H1 (cell line): ENCODE results near the gene GEMIN2. TPM values are rescaled to one million over a fixed set of nuclear protein-coding genes. Genes with fewer than 3 reads are reported as not detected.

Experiments used
- CTCF ChIA-PET: fragments of 300-600 bp; sonication (Branson Sonifier 250); formaldehyde crosslinking; loops from one replicate; lab custom pipeline; 2021; ENCODE audit not compliant: partially characterized antibody; lab: Charles Lee
- POLR2A ChIA-PET: fragments of 300-600 bp; sonication (Branson Sonifier 250); formaldehyde crosslinking; loops from one replicate; lab custom pipeline; 2021; ENCODE audit warnings: inconsistent platforms; ENCODE audit not compliant: partially characterized antibody; lab: Charles Lee
- DNase-seq, 2 experiments: peaks; one replicate each; pipeline versions ENCODE4 v3.0.0 to v3.0.0-alpha.2; 2010 to 2022; ENCODE audit warnings: low spot score in 2 of 2, low read depth in 1 of 2, mixed read lengths in 1 of 2
- FAIRE-seq: peaks from 2 replicates; lab custom pipeline; 2011; peaks lifted over from hg19 to GRCh38; lab: Jason Lieb, UNC
- H2AFZ ChIP-seq: 2 replicates; pipeline ENCODE4 v1.8.1; 2012; ENCODE audit warnings: low read length, inconsistent platforms
- H2AK5ac ChIP-seq: 2 replicates; pipeline ENCODE4 v1.6.1; 2013; ENCODE audit warnings: low read depth, low read length
- H2BK120ac ChIP-seq: replicated peaks from 2 replicates; pipeline ENCODE3; 2013; ENCODE audit warnings: low read depth, low read length, inconsistent platforms
- H2BK12ac ChIP-seq: 2 replicates; pipeline ENCODE4 v1.6.1; 2013; ENCODE audit warnings: low read depth, low read length
- H2BK15ac ChIP-seq: 2 replicates; pipeline ENCODE4 v1.6.1; 2013; ENCODE audit warnings: low read length
- H2BK20ac ChIP-seq: 2 replicates; pipeline ENCODE4 v1.6.1; 2013; ENCODE audit warnings: low read length
- H2BK5ac ChIP-seq: 2 replicates; pipeline ENCODE4 v1.6.1; 2013; ENCODE audit warnings: low read depth, low read length
- H3K14ac ChIP-seq: 2 replicates; pipeline ENCODE4 v1.6.1; 2013; ENCODE audit warnings: inconsistent platforms; ENCODE audit not compliant: insufficient read length
- H3K18ac ChIP-seq: 2 replicates; pipeline ENCODE4 v1.6.1; 2013; ENCODE audit warnings: low read length; ENCODE audit errors: extremely low read depth
- H3K23ac ChIP-seq: 2 replicates; pipeline ENCODE4 v1.6.1; 2013; ENCODE audit warnings: inconsistent platforms; ENCODE audit not compliant: insufficient read length
- H3K23me2 ChIP-seq: 2 replicates; pipeline ENCODE4 v1.6.1; 2013; ENCODE audit warnings: low read depth, low read length
- H3K27ac ChIP-seq: 2 replicates; pipeline ENCODE4 v1.6.1; 2011; ENCODE audit warnings: low read depth, low read length, inconsistent platforms
- H3K27me3 ChIP-seq, 4 experiments: replicated peaks in 1 of 4; 1 replicate in 1 of 4; 2 replicates in 3 of 4; pipeline versions ENCODE4 v1.6.1 to v1.8.1; 2011 to 2013; ENCODE audit warnings: low read length in 3 of 4, mild to moderate bottlenecking in 3 of 4, inconsistent platforms in 2 of 4, mixed read lengths in 2 of 4, moderate library complexity in 1 of 4; ENCODE audit not compliant: control insufficient read depth in 3 of 4, insufficient read depth in 3 of 4; ENCODE audit errors: extremely low read depth in 1 of 4
- H3K36me3 ChIP-seq, 4 experiments: 2 replicates each; pipeline versions ENCODE4 v1.6.1 to v1.8.1; 2011 to 2013; ENCODE audit warnings: mild to moderate bottlenecking in 4 of 4, low read length in 3 of 4, moderate library complexity in 2 of 4, control low read depth in 1 of 4, inconsistent platforms in 1 of 4; ENCODE audit not compliant: insufficient read depth in 4 of 4, control insufficient read depth in 2 of 4
- H3K4ac ChIP-seq: replicated peaks from 2 replicates; pipeline ENCODE3; 2013; ENCODE audit warnings: low read length, low read depth, mixed read lengths, inconsistent platforms; ENCODE audit not compliant: insufficient read length
- H3K4me1 ChIP-seq, 4 experiments: replicated peaks in 1 of 4; 1 replicate in 1 of 4; 2 replicates in 3 of 4; pipeline versions ENCODE4 v1.6.1 to v1.8.1; 2011 to 2013; ENCODE audit warnings: low read length in 3 of 4, inconsistent platforms in 2 of 4, mixed read lengths in 1 of 4; ENCODE audit not compliant: insufficient read depth in 4 of 4, control insufficient read depth in 3 of 4
- H3K4me2 ChIP-seq, 2 experiments: 2 replicates each; pipeline versions ENCODE4 v1.6.1 to v1.8.1; 2011 to 2013; ENCODE audit warnings: low read depth in 2 of 2, low read length in 2 of 2, control low read depth in 1 of 2, inconsistent platforms in 1 of 2, mild to moderate bottlenecking in 1 of 2; ENCODE audit not compliant: insufficient read depth in 1 of 2
- H3K4me3 ChIP-seq, 4 experiments: fragments of 200-600, 300-600 bp in 1 of 4; sonication (generic), shearing (Covaris generic), sonication (Bioruptor Twin) in 1 of 4; 2 replicates each; pipeline versions ENCODE4 v1.5.1 to v1.8.1; 2011 to 2016; ENCODE audit warnings: low read length in 4 of 4, low read depth in 3 of 4, control low read depth in 2 of 4, inconsistent platforms in 2 of 4, mild to moderate bottlenecking in 2 of 4, mixed read lengths in 1 of 4, moderate library complexity in 1 of 4; ENCODE audit not compliant: insufficient read depth in 2 of 4; ENCODE audit errors: extremely low read depth in 1 of 4
- H3K56ac ChIP-seq: replicated peaks from 2 replicates; pipeline ENCODE3; 2013; ENCODE audit warnings: low read depth, mild to moderate bottlenecking, mixed read lengths, low read length, inconsistent platforms; ENCODE audit not compliant: insufficient read length
- H3K79me1 ChIP-seq: 2 replicates; pipeline ENCODE4 v1.6.1; 2013; ENCODE audit warnings: low read depth, low read length, control low read depth
- H3K79me2 ChIP-seq, 2 experiments: 2 replicates each; pipeline versions ENCODE4 v1.6.1 to v1.8.1; 2012 to 2013; ENCODE audit warnings: low read length in 2 of 2, mild to moderate bottlenecking in 2 of 2, inconsistent platforms in 1 of 2; ENCODE audit not compliant: insufficient read depth in 2 of 2, control insufficient read depth in 1 of 2
- H3K9ac ChIP-seq, 4 experiments: replicated peaks in 1 of 4; 1 replicate in 1 of 4; 2 replicates in 3 of 4; pipeline versions ENCODE4 v1.6.1 to v1.8.1; 2011 to 2013; ENCODE audit warnings: low read depth in 3 of 4, low read length in 3 of 4, control low read depth in 2 of 4, mild to moderate bottlenecking in 2 of 4, moderate library complexity in 2 of 4, inconsistent platforms in 1 of 4; ENCODE audit errors: extremely low read depth in 1 of 4
- H3K9me3 ChIP-seq, 2 experiments: 2 replicates each; pipeline versions ENCODE4 v1.6.1 to v1.8.1; 2012 to 2013; ENCODE audit warnings: mild to moderate bottlenecking in 2 of 2, moderate library complexity in 2 of 2, control low read depth in 1 of 2, inconsistent platforms in 1 of 2, low read depth in 1 of 2, low read length in 1 of 2, mixed read lengths in 1 of 2; ENCODE audit not compliant: insufficient read depth in 2 of 2
- H4K20me1 ChIP-seq, 2 experiments: replicated peaks in 1 of 2; 2 replicates each; pipeline versions ENCODE3 to v1.8.1; 2011 to 2013; ENCODE audit warnings: inconsistent platforms in 2 of 2, low read length in 2 of 2, mild to moderate bottlenecking in 1 of 2; ENCODE audit not compliant: insufficient read depth in 2 of 2, control insufficient read depth in 1 of 2
- H4K5ac ChIP-seq: 2 replicates; pipeline ENCODE4 v1.6.1; 2013; ENCODE audit warnings: low read length, low read depth, mixed read lengths, inconsistent platforms; ENCODE audit not compliant: insufficient read length
- H4K8ac ChIP-seq: 2 replicates; pipeline ENCODE4 v1.8.0; 2013; ENCODE audit warnings: mild to moderate bottlenecking, moderate library complexity, low read length, inconsistent platforms; ENCODE audit not compliant: insufficient read depth; ENCODE audit errors: extremely low read depth
- H4K91ac ChIP-seq: replicated peaks from 2 replicates; pipeline ENCODE3; 2013; ENCODE audit warnings: low read length, mixed read lengths, inconsistent platforms; ENCODE audit not compliant: insufficient read length
- BACH1 ChIP-seq: IDR thresholded peaks from 2 replicates; pipeline ENCODE4 v1.6.1; 2012; ENCODE audit warnings: low read length, improper control_type of control experiment
- CHD1 ChIP-seq: IDR thresholded peaks from 2 replicates; pipeline ENCODE4 v1.6.1; 2012; ENCODE audit warnings: low read depth, low read length, improper control_type of control experiment
- JUN ChIP-seq: IDR thresholded peaks from 2 replicates; pipeline ENCODE4 v1.6.1; 2011; ENCODE audit warnings: low read depth, mild to moderate bottlenecking, improper control_type of control experiment, low read length
- SRF ChIP-seq: IDR thresholded peaks from 2 replicates; pipeline ENCODE4 v1.6.1; 2011; ENCODE audit warnings: mild to moderate bottlenecking, low read depth, low read length, moderate library complexity
- WGBS, 2 experiments: shearing (Covaris generic) in 1 of 2; methylation state at CpG; one replicate each; pipeline versions ENCODE4 v1.1.6 to v1.1.7; 2013 to 2015; ENCODE audit warnings: low lambda C conversion rate in 2 of 2, mixed read lengths in 2 of 2, inconsistent platforms in 1 of 2, low coverage in 1 of 2, missing lambda C conversion rate in 1 of 2; ENCODE audit not compliant: insufficient replicate concordance in 2 of 2, insufficient coverage in 1 of 2, insufficient read length in 1 of 2; ENCODE audit errors: extremely low coverage in 1 of 2, missing lambda C conversion rate in 1 of 2; 5-methylcytosine and 5-hydroxymethylcytosine counted together
- polyA plus RNA-seq, 7 experiments: library from polyadenylated mRNA; depleted of rRNA in 3 of 7; stranded (reverse) in 5 of 7; unstranded in 2 of 7; fragments of >200 nt in 5 of 7; fragments of 200-250 nt in 2 of 7; gene quantifications; 1 replicate in 5 of 7; 2 replicates in 1 of 7; 4 replicates in 1 of 7; pipeline versions ENCODE4 v1.2.1 to v1.2.3, GENCODE V29; 2011 to 2013; ENCODE audit warnings: missing spikeins in 2 of 7, mixed read lengths in 2 of 7
- total RNA-seq: library from RNA; stranded (reverse); fragmentation: NEBNext Ultra II Directional; extraction: Animal tissue kit (Norgen Biotek cat#: 25700); gene quantifications from 2 replicates; pipeline ENCODE4 v1.2.1, GENCODE V29; 2021

GEMIN2 gene
- total and polyA plus RNA-seq, 2 of the 8 experiments (the other 6 are each of a cell fraction or from before 2014, with no cell fraction given) = 29.1 to 30.8 TPM

- no peaks in the 10 kb centered on the region for H4K20me1 ChIP-seq
- H3K23ac ChIP-seq = no peak overlapping the region
- no peaks in the 10 kb centered on the region for H3K27me3 ChIP-seq
- H3K79me1 ChIP-seq = no peaks in the 10 kb centered on the region
- H2BK5ac ChIP-seq = no peak overlapping the region
- DNase-seq (no peak), FAIRE-seq (no peak)
- H2AFZ ChIP-seq = no peak overlapping the region
- no peak overlapping the region for H3K56ac ChIP-seq
- H3K4me2 ChIP-seq = no peak overlapping the region
- no peak overlapping the region for H3K18ac ChIP-seq
- no peak overlapping the region for H3K9ac ChIP-seq
- no peak overlapping the region for H3K4ac ChIP-seq
- H4K5ac ChIP-seq = no peak overlapping the region
- no peak overlapping the region for H2BK120ac ChIP-seq
- H2BK12ac ChIP-seq = no peak overlapping the region
- H2BK20ac ChIP-seq = no peak overlapping the region
- no peak overlapping the region for H3K27ac ChIP-seq
- peaks cover 8 to 48% (median 24%) of the 10 kb centered on the region in 4 experiments for H3K36me3 ChIP-seq
- no peak overlapping the region for H3K14ac ChIP-seq
- H3K9me3 ChIP-seq = no peaks in the 10 kb centered on the region
- H2BK15ac ChIP-seq = no peak overlapping the region
- WGBS, 2 experiments = 75% methylated on average over 5 of the region's 5 CpGs; no CpG with 5 or more reads in 1 of the 2 experiments
- no peaks in the 10 kb centered on the region for H3K79me2 ChIP-seq
- H4K8ac ChIP-seq = no peak overlapping the region
- TF ChIP-seq JUN (no peak), SRF (no peak), BACH1 (no peak), CHD1 (no peak)
- H2AK5ac ChIP-seq = no peak overlapping the region
- no peaks in the 10 kb centered on the region for H3K4me1 ChIP-seq
- H3K4me3 ChIP-seq = no peak overlapping the region
- no peaks in the 10 kb centered on the region; the same call in 1 of the 2 replicates for H3K23me2 ChIP-seq
- POLR2A ChIA-PET = no interaction called here
- CTCF ChIA-PET = no interaction called here
- H4K91ac ChIP-seq = no peak overlapping the region
Observed at GRCh38 chr14:39083127-39083526, 31.0 kb upstream of the GEMIN2 start.
